GM21529 (cell line): ENCODE measurements around the gene ATG14.
"Not testable (repeated sequence)": the region's sequence is repeated elsewhere in the genome, so short reads cannot be mapped to it uniquely, and the experiment has no call there.

Experiments used
- ATAC-seq: cut with Tn5 transposase; IDR thresholded peaks from one replicate; pipeline ENCODE4 v1.9.1; 2021; ENCODE audit not compliant: unreplicated experiment

ATG14 gene

DNA sequence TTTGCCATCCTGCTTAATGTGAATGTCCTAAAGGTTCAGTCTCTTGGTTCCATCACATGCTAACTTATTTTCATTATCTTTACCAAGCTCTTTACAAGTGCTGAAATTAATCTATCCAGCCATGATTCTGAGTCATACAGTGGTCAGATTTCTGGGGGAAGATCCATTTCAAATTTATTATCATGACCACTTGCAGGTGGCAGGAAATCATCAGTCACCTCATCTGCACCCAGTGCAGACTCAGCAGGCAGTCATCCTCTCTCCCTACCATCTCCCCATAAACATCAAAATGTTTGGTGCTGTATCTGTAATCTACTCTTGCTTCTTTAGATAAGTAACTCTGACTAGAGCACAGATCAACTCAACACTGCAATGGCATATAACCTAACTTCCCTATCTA lies 23.5 kb downstream of the ATG14 start:
- ATAC-seq: no peak

DNA sequence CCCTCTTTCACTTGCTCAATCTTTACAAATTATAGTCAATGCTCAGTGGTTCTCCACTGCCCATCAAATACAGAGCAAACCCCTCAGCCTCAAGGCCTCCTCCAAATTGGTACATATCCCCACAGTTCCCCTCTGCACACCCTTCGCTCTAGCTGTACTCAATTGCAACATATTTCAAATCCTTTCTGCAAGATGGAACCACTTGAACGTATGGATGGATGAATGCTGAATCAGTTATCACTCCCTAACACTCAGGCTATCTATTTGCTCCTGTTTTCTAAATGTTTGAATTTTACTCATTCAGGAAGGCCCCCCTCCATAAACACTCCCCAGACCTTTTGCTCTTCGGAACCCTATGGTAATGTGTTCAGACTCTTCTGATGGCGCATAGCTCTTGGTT lies 24.5 kb downstream of the ATG14 start:
- no peak for ATAC-seq

DNA sequence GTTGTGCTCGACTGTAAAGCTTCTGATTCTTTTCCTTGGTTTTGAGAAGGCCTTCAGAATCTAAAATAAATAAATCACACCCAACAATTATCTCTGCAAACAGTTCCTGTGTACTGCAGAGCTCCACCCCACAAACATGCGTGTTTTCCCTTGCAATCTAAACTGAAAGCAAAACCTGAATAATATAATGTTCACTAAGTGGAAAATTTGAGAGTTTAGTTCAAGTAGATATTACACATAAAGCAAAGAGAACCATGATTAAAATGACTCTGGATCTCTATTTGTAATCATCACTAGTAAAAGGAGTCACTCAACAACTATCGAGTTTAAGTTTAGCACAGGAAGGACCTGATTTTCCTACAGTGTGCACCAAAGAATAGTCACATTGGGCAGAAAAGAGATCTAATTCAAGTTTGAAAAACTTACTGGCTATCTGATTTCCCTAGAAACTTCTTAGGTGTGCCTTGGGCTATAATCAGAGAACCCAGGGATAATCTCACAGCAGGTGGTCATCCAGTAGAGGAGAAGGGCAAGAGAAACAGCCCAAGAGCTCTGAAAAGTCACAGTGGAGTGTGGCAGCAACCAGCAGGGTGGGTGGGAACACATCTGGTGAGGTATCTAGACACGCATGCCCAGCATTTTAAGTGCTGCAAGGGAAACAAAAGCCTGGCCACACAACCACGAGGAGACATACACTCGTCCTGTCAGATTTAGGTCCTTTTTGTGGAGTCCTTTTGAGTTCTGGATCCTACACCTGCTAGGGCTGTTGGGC lies 25.4 kb downstream of the ATG14 start:
- no peak for ATAC-seq

DNA sequence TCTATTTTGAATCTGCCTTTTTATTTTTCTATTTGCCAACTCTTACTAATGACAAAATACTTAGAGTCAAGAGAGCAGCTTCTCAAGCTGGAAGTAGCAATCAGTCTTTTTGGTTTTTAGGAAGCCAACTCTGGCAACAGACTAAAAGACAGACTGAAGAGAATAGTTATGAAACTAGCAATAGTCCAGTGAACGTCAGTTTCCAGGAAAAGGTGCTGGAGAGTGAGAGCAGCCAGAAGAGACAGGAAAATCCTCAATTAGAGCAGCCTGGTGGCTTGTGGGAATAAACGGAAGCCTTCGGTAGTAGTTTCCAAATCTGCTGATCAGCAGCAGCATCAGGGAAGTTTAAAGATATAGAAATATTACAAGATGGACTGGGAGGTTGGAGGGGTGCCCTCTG lies 27.1 kb downstream of the ATG14 start:
- ATAC-seq: no peak

DNA sequence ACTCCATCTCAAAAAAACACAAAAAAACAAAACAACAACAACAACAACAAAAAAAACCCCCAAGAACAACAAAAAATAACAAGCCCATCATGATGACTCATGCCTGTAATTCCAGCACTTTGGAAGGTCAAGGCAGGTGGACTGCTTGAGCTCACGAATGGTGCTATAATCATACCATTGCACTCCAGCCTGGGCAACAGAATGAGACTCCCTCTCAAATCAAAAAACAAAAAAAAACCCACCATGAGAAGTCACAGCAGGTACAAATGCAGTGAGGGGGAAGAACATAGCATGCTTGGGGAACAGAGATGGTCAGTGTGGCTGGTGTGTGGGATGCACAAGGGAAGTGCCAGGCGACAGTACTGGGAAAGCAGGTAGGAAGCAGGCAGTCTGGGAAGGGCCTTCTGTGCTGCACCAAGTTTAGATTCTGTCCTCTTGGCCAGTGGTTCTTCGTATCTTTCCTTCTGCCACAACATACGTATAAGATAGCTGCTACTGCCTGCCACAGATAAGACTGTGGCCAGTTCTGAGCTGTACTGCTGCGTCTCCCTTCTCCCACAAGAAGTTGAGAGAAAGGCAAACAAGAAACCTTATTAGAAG lies 28.0 kb downstream of the ATG14 start:
- ATAC-seq: no peak

DNA sequence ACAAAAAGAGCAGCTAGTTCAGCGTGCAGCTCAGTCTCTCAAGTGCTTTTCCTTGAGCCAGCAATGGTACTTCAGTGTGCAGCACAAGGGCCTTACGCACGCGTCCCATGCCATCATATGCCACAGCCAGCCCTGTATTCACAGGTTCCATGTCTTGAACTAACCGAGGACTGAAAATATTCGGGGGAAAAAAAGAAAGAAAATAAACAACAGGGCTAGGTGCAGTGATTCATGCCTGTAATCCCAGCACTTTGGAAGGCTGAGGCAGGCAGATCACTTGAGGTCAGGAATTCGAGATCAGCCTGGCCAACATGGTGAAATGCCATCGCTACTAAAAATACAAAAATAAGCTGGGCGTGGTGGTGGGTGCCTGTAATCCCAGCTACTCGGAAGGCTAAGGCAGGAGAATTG lies 28.6 kb downstream of the ATG14 start:
- ATAC-seq: not testable (repeated sequence)

DNA sequence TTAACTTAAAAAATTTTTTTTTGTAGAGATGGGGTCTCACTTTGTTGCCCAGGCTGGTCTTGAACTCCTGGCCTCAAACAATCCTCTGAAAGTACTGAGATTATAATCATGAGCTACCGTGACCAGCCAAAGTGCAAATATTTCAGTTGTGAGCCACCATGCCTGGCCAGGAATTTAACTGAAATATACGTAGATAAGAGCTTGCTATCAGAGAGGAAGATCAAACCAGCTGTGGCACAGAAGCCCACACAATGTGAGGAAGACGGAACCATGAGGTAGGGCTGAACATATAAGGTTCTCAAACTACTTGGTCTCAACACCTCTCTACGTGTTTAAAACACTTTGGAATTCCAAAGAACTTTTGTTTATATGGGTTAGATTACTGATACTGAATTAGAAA lies 29.1 kb downstream of the ATG14 start:
- ATAC-seq: no peak

DNA sequence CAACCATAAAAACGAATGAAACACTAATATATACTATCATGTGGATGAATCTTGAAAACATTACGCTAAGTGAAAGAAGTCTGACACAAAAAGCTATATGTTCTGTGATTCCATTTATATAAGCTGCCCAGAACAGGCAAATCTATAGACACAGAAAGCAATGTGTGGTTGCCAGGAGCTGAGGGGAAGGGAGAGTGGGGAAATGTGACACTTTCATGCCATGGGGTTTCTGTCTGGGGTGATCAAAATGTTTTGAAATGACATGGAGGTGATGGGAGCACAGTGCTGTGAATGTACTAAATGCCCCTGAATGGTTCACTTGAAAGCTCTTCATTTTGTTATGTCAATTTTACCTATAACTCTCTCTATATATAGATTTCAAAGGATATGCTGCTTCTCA lies 30.1 kb downstream of the ATG14 start:
- ATAC-seq: no peak

DNA sequence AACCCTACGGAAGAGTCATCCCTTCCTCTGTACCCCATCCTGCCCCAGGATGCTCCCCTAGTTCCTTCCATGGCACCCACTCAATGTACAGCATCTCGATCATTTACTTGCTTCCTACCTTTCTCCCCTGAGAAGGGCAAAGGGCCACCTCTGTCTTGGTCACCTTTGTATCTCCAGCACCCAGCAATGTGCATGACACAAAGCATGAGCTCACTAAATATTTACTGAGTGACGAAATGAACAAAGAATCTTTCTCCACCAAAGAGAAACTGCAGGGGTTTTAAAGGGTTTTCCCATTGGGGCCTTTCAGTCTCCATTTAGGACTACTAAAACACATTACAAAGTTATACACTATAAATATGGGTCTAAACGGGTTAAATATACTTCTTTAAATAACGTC lies 30.6 kb downstream of the ATG14 start:
- no peak for ATAC-seq

DNA sequence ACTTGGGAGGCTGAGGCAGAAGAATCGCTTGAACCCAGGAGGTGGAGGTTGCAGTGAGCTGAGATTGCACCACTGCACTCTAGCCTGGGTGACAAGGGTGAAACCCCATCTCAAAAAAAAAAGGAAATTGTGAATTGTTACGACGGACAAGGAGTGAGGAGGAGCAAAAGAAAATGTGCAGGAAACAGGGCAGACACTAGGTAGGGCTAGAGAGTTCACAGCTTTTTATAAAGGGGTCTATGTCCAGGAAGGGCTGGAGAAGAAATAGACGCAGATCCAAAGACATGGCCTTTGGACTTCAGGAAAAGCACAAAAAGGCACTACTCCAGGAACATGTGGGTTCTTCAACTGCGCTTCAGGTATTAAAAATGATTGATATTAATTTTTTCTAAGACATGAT lies 34.4 kb downstream of the ATG14 start:
- no peak for ATAC-seq

DNA sequence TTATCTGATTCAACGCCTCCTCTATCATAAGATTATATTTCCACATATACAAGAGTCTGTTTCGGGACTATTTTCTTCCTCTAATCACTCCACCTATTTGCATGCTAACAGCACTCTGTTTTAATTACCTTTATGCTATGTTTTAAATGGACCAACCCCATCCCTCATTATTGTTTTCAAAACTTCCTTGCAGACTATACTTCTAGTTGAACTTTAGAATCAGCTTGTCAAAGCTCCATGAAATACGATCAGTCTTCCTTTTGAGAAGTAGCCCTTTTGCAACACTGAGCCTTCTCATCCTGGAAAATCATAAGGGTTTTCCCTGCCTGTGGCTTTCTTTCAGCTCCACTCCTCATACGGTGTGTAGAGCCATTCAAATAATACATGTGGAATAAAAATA lies 36.9 kb downstream of the ATG14 start:
- no peak for ATAC-seq

DNA sequence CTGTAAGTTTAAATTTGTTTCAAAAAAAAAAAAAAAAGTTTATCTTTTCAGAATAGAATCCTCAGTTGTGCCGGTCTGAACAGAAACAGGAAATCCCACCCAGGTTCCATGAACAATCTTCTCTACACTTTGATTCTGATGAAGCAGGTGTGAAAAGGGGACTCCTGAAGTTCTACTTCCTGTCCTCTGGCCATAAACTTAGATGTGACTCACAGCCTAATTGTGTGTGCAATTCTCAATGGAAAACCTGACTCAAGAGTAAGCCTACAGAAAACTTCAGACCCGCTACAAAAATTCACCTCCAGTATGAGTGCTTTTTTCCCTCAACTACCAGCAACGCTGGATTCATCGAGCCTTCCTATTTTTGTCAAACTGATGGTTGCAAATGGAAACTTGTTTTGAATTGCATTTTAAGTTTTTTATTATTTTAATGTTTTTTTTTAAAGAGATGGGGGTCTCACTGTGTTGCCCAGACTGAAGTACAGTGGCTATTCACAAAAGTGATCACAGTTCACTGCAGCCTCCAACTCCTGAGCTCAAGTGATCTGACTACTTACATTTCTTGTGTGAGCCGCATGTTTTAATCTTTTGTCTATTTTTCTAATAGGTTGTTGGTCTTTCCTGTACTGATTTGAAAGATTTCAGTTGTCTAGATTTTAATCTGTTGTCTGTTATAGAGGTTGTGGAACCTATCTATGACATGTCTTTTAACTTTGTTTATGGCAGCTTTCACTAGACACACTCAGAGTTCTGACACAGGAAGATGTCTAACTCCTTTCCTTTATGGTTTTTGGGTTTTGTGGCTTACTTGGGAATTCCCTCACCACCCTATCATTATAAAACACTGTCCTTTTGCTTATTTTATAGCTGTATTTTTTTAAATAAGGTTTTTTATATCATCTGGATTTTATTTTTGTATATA lies 37.6 kb downstream of the ATG14 start:
- ATAC-seq: no peak

DNA sequence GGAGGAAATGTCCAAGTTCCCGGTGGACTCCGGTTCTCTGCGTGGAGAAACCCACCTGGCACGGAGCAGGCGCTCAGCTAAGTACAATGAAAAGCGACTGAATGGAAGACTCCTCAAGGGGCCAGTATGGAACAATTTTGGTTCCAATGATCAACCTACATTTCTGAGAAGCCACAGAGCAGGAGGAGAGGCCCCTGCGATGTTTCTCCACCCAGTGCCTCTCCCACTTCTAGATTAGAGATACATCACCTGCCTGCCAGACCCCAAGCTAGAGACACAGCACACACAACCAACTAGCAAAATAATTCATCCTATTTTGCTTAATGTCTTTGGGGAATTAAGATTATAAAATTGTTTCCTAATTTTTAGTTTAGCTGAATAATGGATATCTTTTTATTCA lies 38.8 kb downstream of the ATG14 start:
- no peak for ATAC-seq

DNA sequence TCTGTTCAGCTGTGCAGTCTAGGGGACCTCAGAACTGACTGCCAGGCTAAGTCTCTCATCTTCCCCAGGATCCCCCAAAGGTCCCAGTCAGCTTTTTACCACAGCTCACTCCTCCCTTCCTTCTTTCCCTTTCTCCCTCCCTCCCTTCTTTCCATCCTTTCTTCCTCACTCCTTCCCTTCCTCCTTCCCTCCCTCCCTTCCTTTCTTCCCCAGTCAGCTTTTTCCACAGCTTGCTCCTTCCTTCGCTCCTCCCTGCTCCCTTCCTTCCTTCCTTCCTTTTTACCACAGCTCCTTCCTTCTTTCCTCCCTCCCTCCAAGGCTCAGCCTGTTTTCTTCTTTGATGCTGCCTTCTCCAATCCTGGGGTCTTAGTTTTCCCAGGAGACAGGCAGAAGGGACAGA lies 39.2 kb downstream of the ATG14 start:
- ATAC-seq: no peak

DNA sequence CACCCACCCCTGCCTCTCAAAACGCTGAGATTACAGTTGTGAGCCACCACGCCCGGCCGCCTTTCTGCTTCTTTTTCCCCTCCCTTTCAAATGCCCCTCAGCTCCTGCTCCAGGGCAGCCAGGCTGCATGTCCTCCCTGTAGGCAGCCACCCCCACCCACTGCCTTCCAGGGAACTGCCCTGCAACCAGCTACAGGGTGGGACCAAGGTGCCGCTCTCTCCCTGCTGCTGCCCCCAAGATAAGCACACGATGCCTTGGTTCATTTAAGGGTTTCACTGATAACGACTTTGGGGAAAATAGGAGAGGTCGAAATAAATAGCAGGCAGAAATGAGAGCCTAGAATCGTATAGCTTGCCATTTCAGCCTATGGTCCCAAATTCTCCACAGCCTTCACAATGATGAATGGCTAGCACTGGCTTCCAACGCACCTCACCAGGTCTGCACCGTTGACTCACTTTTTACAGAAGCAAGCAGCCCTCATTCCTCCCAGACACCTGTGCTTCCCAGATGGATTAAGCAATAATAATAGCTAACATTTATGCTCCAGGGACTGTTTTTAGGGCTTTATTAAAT lies 40.7 kb downstream of the ATG14 start:
- ATAC-seq: no peak

DNA sequence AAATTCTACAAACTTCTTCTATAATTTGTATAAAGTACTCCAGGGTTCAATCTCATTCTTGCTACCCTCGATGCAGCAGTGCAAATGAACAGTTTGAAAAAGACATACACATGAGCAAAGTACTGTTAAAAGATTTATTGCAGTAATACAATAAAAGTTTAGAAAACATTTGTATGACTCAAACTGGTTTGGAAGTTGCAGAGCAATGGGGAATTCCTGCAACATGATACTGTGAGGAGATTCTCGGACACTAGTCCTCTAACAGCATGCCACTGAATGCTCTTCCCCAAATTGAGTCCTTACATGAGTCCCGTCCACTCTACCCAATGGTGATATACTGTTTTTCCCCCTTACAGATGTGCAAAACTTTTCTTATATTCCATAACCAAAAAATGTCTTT lies 45.4 kb downstream of the ATG14 start:
- ATAC-seq: no peak

DNA sequence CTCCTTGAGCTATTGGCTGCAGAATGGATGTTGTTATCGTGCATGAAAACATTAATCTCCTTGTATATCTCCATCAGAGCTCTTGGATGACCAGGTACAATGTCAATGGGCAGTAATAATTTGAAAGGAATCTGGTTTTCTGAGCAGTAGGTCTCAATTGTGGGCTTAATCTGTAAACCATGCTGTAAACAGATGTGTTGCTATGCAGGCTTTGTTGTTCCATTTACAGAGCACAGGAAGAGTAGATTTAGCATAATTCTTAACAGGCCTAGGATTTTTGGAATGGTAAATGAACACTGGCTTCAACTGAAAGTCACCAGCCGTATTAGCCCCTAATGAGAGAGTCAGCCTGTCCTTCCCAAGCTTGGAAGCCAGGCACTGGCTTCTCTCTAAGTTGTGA lies 50.4 kb downstream of the ATG14 start:
- no peak for ATAC-seq

DNA sequence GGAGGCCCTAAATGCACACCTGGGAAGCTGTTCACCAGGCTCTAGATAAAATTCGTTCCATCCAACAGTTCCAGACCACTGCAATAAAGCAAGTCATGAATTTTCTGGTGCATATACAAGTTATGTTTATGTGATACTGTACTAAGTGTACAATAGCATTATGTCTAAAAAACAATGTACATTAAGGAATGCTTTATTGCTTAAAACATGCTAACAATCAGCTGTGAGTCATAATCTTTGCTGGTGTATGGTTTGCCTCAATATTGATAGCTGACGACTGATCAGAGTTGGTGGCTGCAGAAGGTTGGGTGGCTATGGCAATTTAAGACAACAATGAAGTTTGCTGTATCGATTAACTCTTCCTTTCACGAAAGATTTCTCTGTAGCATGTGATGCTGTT lies 52.3 kb downstream of the ATG14 start:
- no peak for ATAC-seq

DNA sequence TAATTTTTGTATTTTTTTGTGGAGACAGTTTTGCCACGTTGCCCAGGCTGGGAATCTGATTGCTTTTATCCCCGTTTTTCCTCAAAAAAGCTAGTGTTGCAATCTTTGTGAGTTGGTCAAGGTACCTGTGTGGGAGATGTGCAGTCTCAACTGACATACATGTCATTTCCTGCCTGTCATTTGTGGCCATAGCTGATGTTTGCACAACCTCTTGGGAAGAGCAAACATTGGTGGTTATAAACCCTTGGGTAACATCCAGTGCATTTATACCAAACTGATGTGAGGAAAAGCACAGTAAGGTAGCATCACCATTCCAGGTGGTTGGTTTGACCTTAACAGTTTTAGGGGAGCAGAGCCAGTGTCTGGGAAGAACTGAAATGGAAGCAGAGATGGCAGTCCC lies 54.7 kb downstream of the ATG14 start:
- no peak for ATAC-seq

DNA sequence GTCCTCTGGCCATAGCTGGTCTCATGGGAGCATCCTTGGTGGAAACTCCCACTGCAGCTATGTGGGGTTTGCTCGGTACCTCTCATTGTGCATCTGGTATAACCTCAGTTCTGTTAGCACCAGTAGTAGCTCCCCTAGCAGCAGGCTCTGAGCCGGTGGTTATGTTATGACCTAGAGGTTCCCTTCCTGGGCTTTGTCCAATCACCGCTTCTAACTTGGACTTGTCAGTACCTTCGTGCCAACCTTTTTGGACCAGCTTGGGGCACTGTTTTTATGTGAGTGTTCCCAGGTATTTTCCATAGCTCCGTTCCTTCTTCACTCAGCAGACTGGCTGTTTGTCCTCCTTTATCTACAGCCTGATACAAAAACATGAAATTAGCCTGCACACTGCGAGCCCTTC lies 55.7 kb downstream of the ATG14 start:
- ATAC-seq: no peak

DNA sequence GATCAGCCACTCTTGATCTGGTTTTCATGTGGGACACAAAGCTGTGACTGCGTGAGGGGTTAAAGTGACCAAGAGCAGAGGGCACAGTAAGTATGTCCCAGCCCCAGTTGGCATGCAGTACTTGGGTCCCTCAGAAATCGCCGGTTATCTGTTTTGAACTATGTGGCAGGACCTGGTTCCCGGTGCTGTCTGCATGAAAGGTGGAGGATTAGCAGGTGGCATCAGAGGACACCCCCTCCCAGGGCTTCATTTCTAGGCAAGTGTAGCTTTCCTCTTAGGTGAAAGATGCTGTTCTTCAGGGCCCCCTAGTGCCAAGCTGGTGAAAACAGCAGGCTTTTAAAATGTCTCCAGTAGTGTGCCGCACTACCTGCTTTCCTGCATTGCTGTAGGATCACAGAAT lies 57.1 kb downstream of the ATG14 start:
- ATAC-seq: no peak
